Endodermal cell (in vitro differentiated cells): Measurements from ENCODE around the gene TSSC4. TPM values are rescaled to one million over a fixed set of nuclear protein-coding genes. Genes with fewer than 3 reads are reported as not detected.

Experiments used
- DNase-seq: peaks from one replicate; pipeline ENCODE4 v3.0.0-alpha.2; 2017
- H3K27ac ChIP-seq: 2 replicates; pipeline ENCODE4 v1.5.1; 2013; ENCODE audit warnings: mild to moderate bottlenecking, low read depth, low read length, moderate library complexity
- H3K27me3 ChIP-seq: 2 replicates; pipeline ENCODE4 v1.6.1; 2013; ENCODE audit warnings: mild to moderate bottlenecking, low read length, moderate library complexity; ENCODE audit not compliant: insufficient read depth, control insufficient read depth, poor library complexity, severe bottlenecking
- H3K36me3 ChIP-seq: 2 replicates; pipeline ENCODE4 v1.7.0; 2013; ENCODE audit warnings: mild to moderate bottlenecking, low read length, moderate library complexity; ENCODE audit not compliant: control insufficient read depth, insufficient read depth
- H3K4me1 ChIP-seq: one replicate; pipeline ENCODE4 v1.7.0; 2013; ENCODE audit warnings: low read length; ENCODE audit not compliant: control insufficient read depth, insufficient read depth
- H3K4me3 ChIP-seq: 2 replicates; pipeline ENCODE4 v1.5.1; 2013; ENCODE audit warnings: mild to moderate bottlenecking, low read length, moderate library complexity
- H3K9ac ChIP-seq: 2 replicates; pipeline ENCODE4 v1.6.1; 2013; ENCODE audit warnings: mild to moderate bottlenecking, low read length, moderate library complexity; ENCODE audit not compliant: poor library complexity, severe bottlenecking; ENCODE audit errors: extremely low read depth
- H3K9me3 ChIP-seq: 2 replicates; pipeline ENCODE4 v1.6.1; 2013; ENCODE audit warnings: mild to moderate bottlenecking, low read length, moderate library complexity; ENCODE audit not compliant: control insufficient read depth
- H3K27ac Mint-ChIP-seq: 2 replicates; pipeline ENCODE4 v1.8.0; 2020; ENCODE audit warnings: mixed read lengths
- H3K27me3 Mint-ChIP-seq: 2 replicates; pipeline ENCODE4 v1.8.0; 2021; ENCODE audit warnings: mild to moderate bottlenecking, mixed read lengths; ENCODE audit not compliant: insufficient read depth
- H3K36me3 Mint-ChIP-seq: 2 replicates; pipeline ENCODE4 v1.8.0; 2020; ENCODE audit warnings: low read depth, mixed read lengths
- H3K4me1 Mint-ChIP-seq: 2 replicates; pipeline ENCODE4 v1.8.0; 2020; ENCODE audit warnings: mixed read lengths
- H3K4me3 Mint-ChIP-seq: 2 replicates; pipeline ENCODE4 v1.8.0; 2020; ENCODE audit warnings: mild to moderate bottlenecking, moderate library complexity, mixed read lengths
- H3K9me3 Mint-ChIP-seq: 2 replicates; pipeline ENCODE4 v1.8.0; 2020; ENCODE audit warnings: mild to moderate bottlenecking, mixed read lengths
- WGBS, 2 experiments: methylation state at CpG; one replicate each; pipeline versions ENCODE4 v1.1.5 to v1.1.7; 2013; ENCODE audit warnings: missing lambda C conversion rate in 2 of 2, mixed read lengths in 1 of 2; ENCODE audit not compliant: insufficient coverage in 1 of 2, insufficient read length in 1 of 2; 5-methylcytosine and 5-hydroxymethylcytosine counted together
- total RNA-seq, 2 donors: library from RNA; stranded (reverse); fragmentation: NEBNext Ultra II Directional in 1 of 2; extraction: Animal tissue kit (Norgen Biotek cat#: 25700) in 1 of 2; gene quantifications; 2 replicates in 1 of 2; 3 replicates in 1 of 2; pipeline ENCODE4 v1.2.1, GENCODE V29; 2021
- TF ChIP-seq, protein P1 (sequence below): fragments of 200-600 bp; sonication (generic); conservative IDR thresholded peaks from 2 replicates; pipeline ENCODE4 v1.5.0; 2021; ENCODE audit warnings: antibody characterized with exemption, mild to moderate bottlenecking

Gene TSSC4
- total RNA-seq, 2 donors from 2014 or later, result 47.2 to 51.1 TPM

DNA sequence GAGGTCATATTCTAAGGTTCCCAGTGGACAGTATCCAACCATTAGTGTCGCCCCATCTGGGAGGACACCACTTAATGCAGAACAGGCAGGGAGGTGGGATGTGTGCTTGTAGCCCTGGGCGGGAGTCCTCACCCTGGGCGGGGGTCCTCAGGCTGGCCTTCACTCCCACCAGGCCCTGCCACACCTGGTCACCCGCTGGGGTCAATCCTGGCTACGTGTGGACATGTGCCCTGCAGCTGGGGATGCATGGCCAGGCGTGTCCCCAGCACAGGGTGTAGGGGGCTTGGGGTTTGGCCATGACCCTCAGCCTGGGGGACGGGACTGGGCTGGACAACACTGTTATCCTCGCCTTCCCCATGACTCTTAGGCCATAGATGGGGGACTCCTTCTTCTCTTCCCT, 25.0 kb downstream of the TSSC4 start:
- H3K27me3 ChIP-seq, result no peaks in the 10 kb centered on the region
- no peak overlapping the region for H3K9ac ChIP-seq
- H3K4me1 ChIP-seq, result no peaks in the 10 kb centered on the region
- Mint-ChIP-seq H3K36me3 (no peaks in the 10 kb centered on the region), H3K27me3 (peaks cover 5% of the 10 kb centered on the region), H3K9me3 (no peaks in the 10 kb centered on the region), H3K27ac (no peak overlapping the region), H3K4me3 (no peak overlapping the region), H3K4me1 (no peaks in the 10 kb centered on the region)
- WGBS, 2 experiments, result 80 to 87% methylated on average over 5 to 8 of the region's 8 CpGs
- H3K9me3 ChIP-seq, result no peaks in the 10 kb centered on the region
- H3K36me3 ChIP-seq, result no peaks in the 10 kb centered on the region
- TF ChIP-seq, protein P1, sequence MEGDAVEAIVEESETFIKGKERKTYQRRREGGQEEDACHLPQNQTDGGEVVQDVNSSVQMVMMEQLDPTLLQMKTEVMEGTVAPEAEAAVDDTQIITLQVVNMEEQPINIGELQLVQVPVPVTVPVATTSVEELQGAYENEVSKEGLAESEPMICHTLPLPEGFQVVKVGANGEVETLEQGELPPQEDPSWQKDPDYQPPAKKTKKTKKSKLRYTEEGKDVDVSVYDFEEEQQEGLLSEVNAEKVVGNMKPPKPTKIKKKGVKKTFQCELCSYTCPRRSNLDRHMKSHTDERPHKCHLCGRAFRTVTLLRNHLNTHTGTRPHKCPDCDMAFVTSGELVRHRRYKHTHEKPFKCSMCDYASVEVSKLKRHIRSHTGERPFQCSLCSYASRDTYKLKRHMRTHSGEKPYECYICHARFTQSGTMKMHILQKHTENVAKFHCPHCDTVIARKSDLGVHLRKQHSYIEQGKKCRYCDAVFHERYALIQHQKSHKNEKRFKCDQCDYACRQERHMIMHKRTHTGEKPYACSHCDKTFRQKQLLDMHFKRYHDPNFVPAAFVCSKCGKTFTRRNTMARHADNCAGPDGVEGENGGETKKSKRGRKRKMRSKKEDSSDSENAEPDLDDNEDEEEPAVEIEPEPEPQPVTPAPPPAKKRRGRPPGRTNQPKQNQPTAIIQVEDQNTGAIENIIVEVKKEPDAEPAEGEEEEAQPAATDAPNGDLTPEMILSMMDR, result no peak
- H3K4me3 ChIP-seq, result no peak overlapping the region
- no peak for DNase-seq
- H3K27ac ChIP-seq, result no peak overlapping the region

DNA sequence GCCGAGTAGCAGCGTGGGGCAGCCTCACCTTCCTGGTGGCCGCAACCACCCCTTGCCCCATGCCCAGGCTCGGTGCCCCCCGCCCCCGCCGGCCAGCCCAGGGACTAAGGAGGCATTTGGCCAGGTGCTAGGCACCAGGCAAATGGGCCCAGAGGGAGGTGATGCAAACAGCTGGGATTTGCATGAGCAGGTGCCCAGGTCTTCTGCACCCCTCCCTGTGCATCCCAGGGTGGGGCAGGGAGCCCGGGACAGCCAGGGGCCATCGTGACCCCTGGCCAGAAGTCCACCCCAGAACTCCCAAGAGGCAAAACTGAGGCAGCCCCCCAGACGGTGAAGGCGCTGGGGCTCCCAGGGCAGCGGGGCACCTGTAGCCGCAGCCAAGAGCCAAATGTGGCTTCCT, 25.7 kb downstream of the TSSC4 start:
- H3K9ac ChIP-seq, result no peak overlapping the region
- no peaks in the 10 kb centered on the region for H3K4me1 ChIP-seq
- Mint-ChIP-seq H3K27me3 (peaks cover 5% of the 10 kb centered on the region), H3K4me3 (no peak overlapping the region), H3K27ac (no peak overlapping the region), H3K36me3 (no peaks in the 10 kb centered on the region), H3K9me3 (no peaks in the 10 kb centered on the region), H3K4me1 (no peaks in the 10 kb centered on the region)
- DNase-seq, result no peak
- no peak overlapping the region for H3K4me3 ChIP-seq
- TF ChIP-seq, protein P1, result no peak
- H3K36me3 ChIP-seq, result no peaks in the 10 kb centered on the region
- WGBS, 2 experiments, result 91 to 95% methylated on average over 9 to 13 of the region's 13 CpGs
- H3K9me3 ChIP-seq, result no peaks in the 10 kb centered on the region
- H3K27ac ChIP-seq, result no peak overlapping the region
- no peaks in the 10 kb centered on the region for H3K27me3 ChIP-seq

DNA sequence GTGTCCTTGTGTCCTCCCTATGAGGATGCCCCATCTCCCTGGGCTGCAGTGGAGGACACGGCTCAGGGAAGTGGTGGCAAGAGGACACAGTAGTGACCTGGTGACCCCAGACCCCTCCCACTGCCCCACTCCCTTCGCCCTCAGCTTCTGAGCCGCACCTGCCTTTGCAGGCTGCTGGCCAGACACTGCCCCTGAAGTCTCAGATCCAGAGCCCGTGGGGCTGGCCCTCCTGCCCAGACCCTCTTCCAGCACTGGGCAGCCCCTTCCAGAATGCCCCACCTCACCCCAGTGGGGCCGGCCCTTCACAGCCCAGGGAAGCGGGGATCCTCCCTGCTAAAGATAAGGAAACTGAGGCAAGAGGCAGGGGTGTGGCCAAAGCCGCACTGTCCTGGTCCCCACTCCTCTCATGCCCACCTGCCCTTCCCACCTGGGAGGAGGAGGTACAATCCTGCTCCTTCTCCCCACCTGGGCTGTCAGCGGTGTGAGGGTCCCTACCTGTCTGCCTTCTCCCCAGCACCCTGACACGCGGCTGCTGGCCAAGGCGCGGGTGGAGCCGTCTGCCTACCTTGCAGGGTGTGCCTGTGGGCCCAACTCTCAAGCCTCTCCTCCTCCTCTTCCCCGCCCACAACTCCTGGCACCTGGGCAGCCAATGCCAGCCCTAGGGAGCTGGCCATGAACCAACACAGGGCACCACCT, 26.4 kb downstream of the TSSC4 start:
- Mint-ChIP-seq H3K9me3 (no peaks in the 10 kb centered on the region), H3K4me1 (no peaks in the 10 kb centered on the region), H3K27me3 (peaks cover 9% of the 10 kb centered on the region), H3K36me3 (no peaks in the 10 kb centered on the region), H3K27ac (no peak overlapping the region), H3K4me3 (no peak overlapping the region)
- Histone ChIP-seq H3K27me3 (no peaks in the 10 kb centered on the region), H3K9me3 (no peaks in the 10 kb centered on the region), H3K36me3 (no peaks in the 10 kb centered on the region), H3K4me1 (no peaks in the 10 kb centered on the region), H3K4me3 (no peak overlapping the region), H3K27ac (no peak overlapping the region), H3K9ac (no peak overlapping the region)
- 83 to 88% methylated on average over 2 to 14 of the region's 14 CpGs for WGBS, 2 experiments
- DNase-seq, result no peak
- TF ChIP-seq, protein P1, result no peak
